ENCODE data around the gene FGFR3.
A peak's percentile ranks its signal among the peaks of the same experiment; 100 is the strongest.

FGFR3 gene

DNA sequence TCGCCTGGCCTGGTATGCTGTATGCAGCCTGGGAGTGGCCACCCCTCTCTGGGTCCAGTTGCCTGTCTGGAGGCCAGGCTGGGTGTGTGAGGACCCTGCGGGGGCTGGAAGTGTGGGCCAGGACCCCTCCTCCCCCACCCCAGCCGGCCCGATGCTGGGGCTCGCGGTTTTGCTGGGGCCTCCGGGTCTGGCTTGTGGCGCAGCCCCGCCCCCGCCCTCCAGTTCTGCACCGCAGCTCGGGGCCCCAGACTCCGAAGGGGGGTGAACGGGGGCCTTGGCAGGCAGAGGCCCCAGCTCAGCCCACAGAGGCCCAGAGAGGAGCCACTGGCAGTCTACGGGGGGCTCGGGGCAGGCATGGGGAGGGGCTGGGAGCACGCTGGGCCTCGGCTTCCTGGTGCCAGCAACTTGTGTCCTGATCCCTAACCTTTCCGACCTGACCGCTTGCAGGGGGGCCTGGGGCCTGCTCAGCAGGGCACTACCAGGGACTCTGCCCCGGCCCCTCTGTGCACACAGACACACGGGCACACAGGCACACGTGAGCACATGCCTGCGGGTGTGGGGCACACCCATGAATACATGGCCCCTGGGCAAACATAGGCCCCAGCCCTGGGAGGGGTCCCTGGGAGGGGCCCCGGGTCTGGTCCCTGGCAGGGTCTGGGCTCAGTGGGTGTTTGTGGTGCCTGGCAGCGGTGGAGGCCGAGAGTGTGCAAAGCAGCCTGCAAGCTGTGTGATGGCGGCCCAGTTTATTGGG lies 21.4 kb upstream of the FGFR3 start:
- no peaks in the 10 kb centered on the region for H3K36me3 ChIP-seq (ENCODE audit: control insufficient read depth, insufficient read depth, low read length)
- H2AFZ ChIP-seq, result no peak overlapping the region
- H3K79me2 ChIP-seq, result no peaks in the 10 kb centered on the region
- H3K9me3 ChIP-seq (ENCODE audit: control insufficient read depth, low read length), result no peaks in the 10 kb centered on the region
- H3K4me3 ChIP-seq (ENCODE audit: low read depth, low read length), result no peak overlapping the region
- TF ChIP-seq, protein P1, sequence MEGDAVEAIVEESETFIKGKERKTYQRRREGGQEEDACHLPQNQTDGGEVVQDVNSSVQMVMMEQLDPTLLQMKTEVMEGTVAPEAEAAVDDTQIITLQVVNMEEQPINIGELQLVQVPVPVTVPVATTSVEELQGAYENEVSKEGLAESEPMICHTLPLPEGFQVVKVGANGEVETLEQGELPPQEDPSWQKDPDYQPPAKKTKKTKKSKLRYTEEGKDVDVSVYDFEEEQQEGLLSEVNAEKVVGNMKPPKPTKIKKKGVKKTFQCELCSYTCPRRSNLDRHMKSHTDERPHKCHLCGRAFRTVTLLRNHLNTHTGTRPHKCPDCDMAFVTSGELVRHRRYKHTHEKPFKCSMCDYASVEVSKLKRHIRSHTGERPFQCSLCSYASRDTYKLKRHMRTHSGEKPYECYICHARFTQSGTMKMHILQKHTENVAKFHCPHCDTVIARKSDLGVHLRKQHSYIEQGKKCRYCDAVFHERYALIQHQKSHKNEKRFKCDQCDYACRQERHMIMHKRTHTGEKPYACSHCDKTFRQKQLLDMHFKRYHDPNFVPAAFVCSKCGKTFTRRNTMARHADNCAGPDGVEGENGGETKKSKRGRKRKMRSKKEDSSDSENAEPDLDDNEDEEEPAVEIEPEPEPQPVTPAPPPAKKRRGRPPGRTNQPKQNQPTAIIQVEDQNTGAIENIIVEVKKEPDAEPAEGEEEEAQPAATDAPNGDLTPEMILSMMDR (IDR thresholded peaks at IDR 0.05), result no peak
- H3K4me2 ChIP-seq (ENCODE audit: low read length), result no peak overlapping the region
- no peak overlapping the region for H3K27ac ChIP-seq
- H3K27me3 ChIP-seq (ENCODE audit: control insufficient read depth, insufficient read depth, low read length), result no peaks in the 10 kb centered on the region
- peaks cover 2% of the 10 kb centered on the region for H3K4me1 ChIP-seq
- no peak overlapping the region for H3K9ac ChIP-seq

DNA sequence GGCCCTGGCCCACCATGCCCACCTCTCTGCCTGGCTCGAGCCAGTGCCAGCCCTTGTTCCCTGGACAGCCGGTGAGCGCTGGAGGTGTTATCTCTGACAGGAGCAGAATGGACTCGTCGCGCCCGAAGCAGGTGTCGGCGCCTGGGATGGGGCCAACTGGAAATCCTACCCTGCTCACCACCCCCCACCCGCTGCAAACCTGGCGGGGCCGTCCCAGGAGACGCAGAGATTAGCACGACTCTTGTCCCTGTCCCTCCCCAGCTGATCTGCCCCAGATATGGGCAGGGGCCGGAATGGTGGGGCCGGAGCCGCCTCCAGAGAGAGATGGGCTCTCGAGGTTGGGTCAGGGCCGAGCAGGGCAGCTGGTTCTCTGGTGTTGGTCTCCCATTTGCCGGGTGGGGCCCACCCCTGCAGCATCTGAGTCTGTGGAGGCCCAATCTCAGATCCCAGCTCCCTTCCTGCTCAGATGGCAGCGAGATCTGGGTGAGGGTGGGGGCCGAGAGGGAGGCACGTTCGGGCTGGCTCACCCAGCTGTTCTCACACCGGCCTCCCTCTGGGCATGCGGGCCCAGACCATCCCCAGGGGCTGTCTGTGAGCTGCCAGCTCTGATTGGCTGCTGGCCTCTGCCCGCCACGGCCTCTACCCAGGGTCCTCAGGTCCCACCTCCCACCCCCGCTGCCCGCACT lies 20.1 kb upstream of the FGFR3 start:
- no peak overlapping the region for H3K9ac ChIP-seq
- H3K4me1 ChIP-seq, result peaks cover 2% of the 10 kb centered on the region
- H3K27me3 ChIP-seq (ENCODE audit: control insufficient read depth, insufficient read depth, low read length), result no peaks in the 10 kb centered on the region
- H3K4me3 ChIP-seq (ENCODE audit: low read depth, low read length), result no peak overlapping the region
- no peaks in the 10 kb centered on the region for H3K9me3 ChIP-seq (ENCODE audit: control insufficient read depth, low read length)
- no peaks in the 10 kb centered on the region for H3K79me2 ChIP-seq
- H3K36me3 ChIP-seq (ENCODE audit: control insufficient read depth, insufficient read depth, low read length), result no peaks in the 10 kb centered on the region
- TF ChIP-seq, protein P1 (IDR thresholded peaks at IDR 0.05), result no peak
- no peak overlapping the region for H3K4me2 ChIP-seq (ENCODE audit: low read length)
- H3K27ac ChIP-seq, result no peak overlapping the region
- H2AFZ ChIP-seq, result peak overlapping the region; percentile 74

DNA sequence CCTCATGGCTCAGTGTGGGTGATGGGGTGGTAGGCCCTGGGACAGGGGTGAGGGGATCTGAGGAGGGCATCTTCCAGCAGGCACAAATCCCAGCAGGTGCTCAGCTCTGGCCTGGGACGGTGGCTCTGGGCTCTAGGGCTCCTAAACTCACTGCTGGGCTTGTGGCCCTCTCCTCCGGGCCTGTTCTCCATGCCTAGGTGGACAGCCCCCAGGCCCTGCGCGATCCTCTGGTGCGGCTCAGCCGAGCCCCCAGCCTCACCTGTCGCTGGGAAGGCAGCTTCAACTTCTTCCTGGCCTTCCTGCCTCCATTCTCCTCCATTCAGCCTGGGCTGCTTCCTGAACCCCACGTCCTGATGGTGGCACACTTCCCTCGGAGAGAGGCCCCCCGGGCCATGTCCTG lies 19.3 kb upstream of the FGFR3 start:
- no peak overlapping the region for H3K9ac ChIP-seq
- H3K9me3 ChIP-seq (ENCODE audit: control insufficient read depth, low read length), result no peaks in the 10 kb centered on the region
- no peak overlapping the region for H3K27ac ChIP-seq
- no peaks in the 10 kb centered on the region for H3K36me3 ChIP-seq (ENCODE audit: control insufficient read depth, insufficient read depth, low read length)
- no peaks in the 10 kb centered on the region for H3K79me2 ChIP-seq
- no peaks in the 10 kb centered on the region for H3K27me3 ChIP-seq (ENCODE audit: control insufficient read depth, insufficient read depth, low read length)
- H3K4me2 ChIP-seq (ENCODE audit: low read length), result no peak overlapping the region
- TF ChIP-seq, protein P1 (IDR thresholded peaks at IDR 0.05), result no peak
- H3K4me1 ChIP-seq, result peaks cover 2% of the 10 kb centered on the region
- peak overlapping the region; percentile 74 for H2AFZ ChIP-seq
- H3K4me3 ChIP-seq (ENCODE audit: low read depth, low read length), result no peak overlapping the region

DNA sequence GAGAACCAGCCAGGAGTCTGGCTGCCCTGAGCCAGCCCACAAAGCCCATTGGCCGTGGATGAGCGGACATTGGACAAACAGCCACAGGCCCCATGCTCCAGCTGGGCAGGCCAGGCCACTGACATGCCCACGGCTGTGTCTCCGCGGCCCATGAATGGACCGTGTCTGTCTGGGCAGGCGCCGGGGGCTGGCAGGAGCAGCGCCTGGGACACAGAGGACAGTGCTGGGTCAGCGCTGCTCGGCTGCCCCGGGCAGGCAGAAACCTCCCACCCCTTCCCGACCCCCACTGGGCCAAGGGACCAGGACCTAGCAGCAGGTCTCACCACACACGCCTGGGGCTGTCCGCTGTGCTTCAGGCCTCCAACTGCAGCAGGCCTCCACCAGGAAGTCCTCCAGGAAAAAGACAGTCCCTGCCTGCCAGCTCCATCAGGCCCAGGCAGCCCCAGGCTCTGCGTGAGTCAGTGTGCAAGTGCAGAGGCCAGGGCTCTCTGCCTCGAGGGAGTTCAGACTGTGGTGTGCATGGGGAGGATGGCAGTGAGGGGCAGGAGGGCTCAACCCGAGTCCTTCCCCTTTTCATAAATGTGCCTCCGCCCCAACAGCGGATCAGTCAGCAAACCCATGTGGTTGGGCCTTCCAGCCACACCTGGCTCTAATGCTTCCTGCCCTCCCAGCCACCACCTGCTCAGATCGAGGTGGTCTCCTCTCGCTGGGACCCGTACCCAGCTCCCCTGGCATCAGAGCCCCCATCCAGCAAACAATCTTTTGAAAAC lies 17.2 kb upstream of the FGFR3 start:
- peaks cover 2% of the 10 kb centered on the region for H3K4me1 ChIP-seq
- H3K27me3 ChIP-seq (ENCODE audit: control insufficient read depth, insufficient read depth, low read length), result no peaks in the 10 kb centered on the region
- TF ChIP-seq, protein P1 (IDR thresholded peaks at IDR 0.05), result no peak
- no peak overlapping the region for H3K4me3 ChIP-seq (ENCODE audit: low read depth, low read length)
- H3K27ac ChIP-seq, result no peak overlapping the region
- H3K79me2 ChIP-seq, result no peaks in the 10 kb centered on the region
- no peak overlapping the region for H3K9ac ChIP-seq
- no peaks in the 10 kb centered on the region for H3K9me3 ChIP-seq (ENCODE audit: control insufficient read depth, low read length)
- H2AFZ ChIP-seq, result no peak overlapping the region
- H3K4me2 ChIP-seq (ENCODE audit: low read length), result no peak overlapping the region
- H3K36me3 ChIP-seq (ENCODE audit: control insufficient read depth, insufficient read depth, low read length), result no peaks in the 10 kb centered on the region
